Neural progenitor cell (in vitro differentiated cells): Measurements from ENCODE around the gene OR6S1.

Experiments used
- EZH2 ChIP-seq: fragments of 200-600 bp; sonication (generic); IDR thresholded peaks from 2 replicates; pipeline ENCODE4 v1.6.1; 2017; ENCODE audit warnings: antibody characterized with exemption, mild to moderate bottlenecking, moderate library complexity
- EZH2phosphoT487 ChIP-seq: fragments of 200-600 bp; sonication (generic); IDR thresholded peaks from 2 replicates; pipeline ENCODE4 v1.6.1; 2017; ENCODE audit warnings: antibody characterized with exemption

GRCh38 chr14:20656274-20656673 lies 14.8 kb upstream of the OR6S1 start:
- TF ChIP-seq EZH2 (no peak), EZH2phosphoT487 (no peak)
